HG03108 (cell line): ENCODE measurements around the gene MUC3A.
"Not testable (repeated sequence)": the region's sequence is repeated elsewhere in the genome, so short reads cannot be mapped to it uniquely, and the experiment has no call there.

ENCODE experiments used
- ATAC-seq: cut with Tn5 transposase; IDR thresholded peaks from one replicate; pipeline ENCODE4 v1.9.1; 2021; ENCODE audit warnings: moderate library complexity; ENCODE audit not compliant: unreplicated experiment

Gene MUC3A, protein sequence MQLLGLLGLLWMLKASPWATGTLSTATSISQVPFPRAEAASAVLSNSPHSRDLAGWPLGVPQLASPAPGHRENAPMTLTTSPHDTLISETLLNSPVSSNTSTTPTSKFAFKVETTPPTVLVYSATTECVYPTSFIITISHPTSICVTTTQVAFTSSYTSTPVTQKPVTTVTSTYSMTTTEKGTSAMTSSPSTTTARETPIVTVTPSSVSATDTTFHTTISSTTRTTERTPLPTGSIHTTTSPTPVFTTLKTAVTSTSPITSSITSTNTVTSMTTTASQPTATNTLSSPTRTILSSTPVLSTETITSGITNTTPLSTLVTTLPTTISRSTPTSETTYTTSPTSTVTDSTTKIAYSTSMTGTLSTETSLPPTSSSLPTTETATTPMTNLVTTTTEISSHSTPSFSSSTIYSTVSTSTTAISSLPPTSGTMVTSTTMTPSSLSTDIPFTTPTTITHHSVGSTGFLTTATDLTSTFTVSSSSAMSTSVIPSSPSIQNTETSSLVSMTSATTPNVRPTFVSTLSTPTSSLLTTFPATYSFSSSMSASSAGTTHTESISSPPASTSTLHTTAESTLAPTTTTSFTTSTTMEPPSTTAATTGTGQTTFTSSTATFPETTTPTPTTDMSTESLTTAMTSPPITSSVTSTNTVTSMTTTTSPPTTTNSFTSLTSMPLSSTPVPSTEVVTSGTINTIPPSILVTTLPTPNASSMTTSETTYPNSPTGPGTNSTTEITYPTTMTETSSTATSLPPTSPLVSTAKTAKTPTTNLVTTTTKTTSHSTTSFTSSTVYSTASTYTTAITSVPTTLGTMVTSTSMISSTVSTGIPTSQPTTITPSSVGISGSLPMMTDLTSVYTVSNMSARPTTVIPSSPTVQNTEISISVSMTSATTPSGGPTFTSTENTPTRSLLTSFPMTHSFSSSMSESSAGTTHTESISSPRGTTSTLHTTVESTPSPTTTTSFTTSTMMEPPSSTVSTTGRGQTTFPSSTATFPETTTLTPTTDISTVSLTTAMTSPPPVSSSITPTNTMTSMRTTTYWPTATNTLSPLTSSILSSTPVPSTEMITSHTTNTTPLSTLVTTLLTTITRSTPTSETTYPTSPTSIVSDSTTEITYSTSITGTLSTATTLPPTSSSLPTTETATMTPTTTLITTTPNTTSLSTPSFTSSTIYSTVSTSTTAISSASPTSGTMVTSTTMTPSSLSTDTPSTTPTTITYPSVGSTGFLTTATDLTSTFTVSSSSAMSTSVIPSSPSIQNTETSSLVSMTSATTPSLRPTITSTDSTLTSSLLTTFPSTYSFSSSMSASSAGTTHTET (N-terminal part only)

DNA sequence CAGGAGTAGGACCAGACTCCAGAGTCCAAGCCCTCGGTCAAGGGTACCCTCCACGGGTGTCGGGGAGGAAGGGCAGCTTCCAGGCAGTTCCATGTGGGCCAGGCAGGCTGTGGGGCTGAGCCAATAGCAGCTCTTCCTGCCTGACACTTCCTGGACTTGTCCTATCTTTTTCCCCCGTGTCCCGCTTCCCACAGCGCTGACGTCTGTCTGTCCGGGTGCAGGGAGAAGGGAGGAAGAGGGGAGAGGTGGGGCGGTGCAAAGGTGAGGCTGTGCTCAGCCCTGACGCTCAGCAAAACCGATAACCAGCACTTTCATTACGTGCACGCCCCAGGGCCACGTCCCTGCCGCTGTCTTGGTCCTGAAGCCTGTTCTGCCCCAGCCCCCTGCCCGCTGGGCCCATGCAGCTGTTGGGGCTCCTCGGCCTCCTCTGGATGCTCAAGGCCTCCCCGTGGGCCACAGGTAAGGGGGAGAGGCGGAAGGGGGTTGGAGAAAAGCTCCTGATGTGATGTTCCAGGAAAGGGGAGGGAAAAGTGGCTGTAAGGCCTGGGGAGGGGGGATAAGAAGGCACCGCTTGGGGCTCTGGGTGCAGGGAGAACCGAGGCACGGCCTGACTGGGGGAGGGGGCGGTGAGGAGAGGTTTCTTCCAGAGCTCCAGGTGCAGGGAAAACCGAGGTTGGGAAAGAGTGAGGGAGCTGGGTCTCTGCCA lies at the start of gene MUC3A:
Gene MUC3A, plus strand, starts transcription at position 308 of the 706 bp plus-strand sequence. Its CDS starts 91 bp downstream, at position 399.
- ATAC-seq: no peak

DNA sequence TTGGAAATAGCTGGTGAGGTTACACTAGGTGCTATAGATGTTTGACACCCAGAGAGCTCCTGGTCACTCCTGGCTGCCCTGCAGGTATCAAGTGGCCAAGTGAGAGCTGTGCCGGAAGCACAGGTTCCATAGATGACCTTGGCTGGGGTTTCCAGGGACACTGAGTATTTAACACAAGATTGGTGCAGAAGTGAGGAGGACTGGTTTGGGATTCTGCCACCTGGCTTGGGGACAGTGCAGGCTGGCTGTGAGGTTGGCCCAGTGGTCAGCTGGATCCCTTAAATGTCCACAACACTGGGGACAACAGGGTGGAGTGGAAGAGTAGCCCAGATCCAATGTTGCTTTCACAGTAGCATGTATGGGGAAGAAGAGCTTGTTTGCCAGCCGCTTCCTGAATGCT lies 48.4 kb upstream of the MUC3A start:
- no peak for ATAC-seq

DNA sequence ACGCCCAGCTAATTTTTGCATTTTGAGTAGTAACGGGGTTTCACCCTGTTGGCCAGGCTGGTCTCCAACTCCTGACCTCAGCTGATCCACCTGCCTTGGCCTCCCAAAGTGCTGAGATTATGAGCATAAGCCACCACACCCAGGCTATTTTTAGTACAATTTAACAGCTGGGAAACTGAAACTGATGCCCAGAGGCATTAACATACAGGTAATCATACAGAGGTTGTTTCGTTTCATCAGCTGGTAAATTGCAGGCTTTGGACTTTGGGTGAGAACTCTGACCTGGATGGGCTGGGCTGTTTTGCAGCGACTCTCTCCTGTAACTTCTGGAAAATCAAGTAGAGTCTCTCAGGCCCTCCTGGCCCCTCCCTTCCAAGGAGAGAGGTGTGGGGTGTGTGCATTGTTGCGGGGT lies 47.4 kb upstream of the MUC3A start:
- no peak for ATAC-seq

DNA sequence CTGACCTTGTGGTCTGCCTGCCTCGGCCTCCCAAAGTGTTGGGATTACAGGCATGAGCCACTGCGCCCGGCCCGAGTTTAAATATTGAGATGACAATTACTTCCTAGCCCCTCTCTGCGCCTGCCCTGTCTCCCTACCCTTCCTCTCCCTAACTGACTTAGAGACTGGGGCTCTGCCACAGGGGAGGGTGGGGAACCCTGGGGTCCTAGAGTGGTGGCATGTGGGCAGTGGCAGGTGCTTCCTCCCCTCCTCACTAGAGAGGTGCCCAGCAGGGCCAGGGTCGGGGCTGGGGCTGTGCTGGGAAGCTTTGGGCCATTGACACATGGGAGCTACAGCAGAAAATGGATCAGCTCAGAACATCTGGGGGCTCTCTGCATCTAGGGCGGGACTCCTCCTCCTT lies 46.7 kb upstream of the MUC3A start:
- ATAC-seq: no peak

DNA sequence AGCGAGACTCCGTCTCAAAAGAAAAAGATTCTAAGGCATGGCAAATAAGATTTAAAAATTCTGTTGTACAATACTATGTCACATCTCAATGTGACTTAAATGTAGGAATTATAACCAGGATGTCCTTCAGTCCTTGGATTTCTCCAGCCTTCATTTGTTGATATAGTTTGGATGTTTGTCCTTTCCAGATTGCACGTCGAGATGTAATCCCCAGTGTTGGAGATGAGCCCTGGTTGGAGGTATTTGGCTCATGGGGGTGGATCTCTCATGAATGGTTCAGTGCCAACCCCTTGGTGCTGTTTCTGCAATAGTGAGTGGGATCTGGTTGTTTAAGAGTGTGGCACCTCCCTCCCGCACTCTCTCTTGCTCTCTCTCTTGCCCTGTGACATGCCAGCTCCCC lies 40.8 kb upstream of the MUC3A start:
- no peak for ATAC-seq

DNA sequence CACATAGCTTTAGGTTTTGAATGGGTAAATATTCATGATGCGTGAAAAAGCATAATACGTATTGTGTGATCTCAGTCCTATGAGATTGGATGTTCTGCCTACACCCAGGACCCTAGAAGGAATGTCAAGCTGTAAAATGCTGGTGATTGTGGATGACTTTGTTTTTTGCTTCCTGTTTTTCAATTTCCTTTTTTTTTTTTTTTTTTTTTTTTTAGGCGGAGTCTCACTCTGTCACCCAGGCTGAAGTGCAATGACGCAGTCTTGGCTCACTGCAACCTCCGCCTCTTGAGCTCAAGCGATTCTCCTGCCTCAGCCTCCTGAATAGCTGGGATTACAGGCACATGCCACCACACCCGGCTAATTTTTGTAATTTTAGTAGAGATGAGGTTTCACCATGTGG lies 38.9 kb upstream of the MUC3A start:
- not testable (repeated sequence) for ATAC-seq

DNA sequence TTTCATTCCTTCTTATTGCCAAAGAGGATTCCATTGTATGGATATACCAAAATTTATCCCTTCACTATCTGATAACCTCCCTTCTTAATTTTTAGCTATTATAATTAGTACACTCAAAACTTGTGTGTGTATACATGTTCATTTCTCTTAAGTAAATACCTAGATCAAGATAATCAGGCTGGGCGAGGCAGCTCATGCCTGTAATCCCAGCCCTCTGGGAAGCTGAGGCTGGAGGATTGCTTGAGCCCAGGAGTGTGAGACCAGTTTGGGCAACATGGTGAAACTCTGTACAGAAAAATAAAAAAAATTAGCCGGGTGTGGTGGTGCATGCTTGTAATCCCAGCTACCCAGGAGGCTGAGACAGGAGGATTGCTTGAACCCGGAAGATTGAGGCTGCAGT lies 37.9 kb upstream of the MUC3A start:
- no peak for ATAC-seq

DNA sequence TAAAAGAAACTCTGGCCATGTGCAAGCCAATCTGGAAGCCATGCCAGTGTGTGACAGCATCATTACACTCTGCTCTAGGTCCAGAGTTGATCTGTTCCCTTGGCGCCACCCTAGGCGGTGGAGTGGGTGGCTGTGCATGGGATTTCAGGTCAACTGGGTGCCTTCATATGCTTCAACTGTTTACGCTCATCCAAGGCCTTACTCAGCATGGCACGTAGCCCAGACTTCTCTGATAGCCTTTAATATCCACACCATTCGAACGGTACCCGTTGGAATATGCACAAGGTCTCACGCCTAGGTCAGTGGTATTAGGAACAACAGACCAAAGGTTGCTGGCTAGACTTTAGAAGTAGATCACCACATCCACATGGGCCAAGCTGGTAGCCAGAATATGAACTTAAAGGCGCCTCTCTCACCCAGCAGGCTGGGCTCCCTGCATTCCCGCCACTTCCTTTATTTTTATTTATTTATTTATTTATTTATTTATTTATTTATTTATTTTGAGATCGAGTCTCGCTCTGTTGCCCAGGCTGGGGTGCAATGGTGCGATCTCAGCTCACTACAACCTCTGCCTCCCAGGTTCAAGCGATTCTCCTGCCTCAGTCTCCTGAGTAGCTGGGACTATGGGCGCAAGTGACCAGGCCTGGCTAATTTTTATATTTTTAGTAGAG lies 35.0 kb upstream of the MUC3A start:
- no peak for ATAC-seq

DNA sequence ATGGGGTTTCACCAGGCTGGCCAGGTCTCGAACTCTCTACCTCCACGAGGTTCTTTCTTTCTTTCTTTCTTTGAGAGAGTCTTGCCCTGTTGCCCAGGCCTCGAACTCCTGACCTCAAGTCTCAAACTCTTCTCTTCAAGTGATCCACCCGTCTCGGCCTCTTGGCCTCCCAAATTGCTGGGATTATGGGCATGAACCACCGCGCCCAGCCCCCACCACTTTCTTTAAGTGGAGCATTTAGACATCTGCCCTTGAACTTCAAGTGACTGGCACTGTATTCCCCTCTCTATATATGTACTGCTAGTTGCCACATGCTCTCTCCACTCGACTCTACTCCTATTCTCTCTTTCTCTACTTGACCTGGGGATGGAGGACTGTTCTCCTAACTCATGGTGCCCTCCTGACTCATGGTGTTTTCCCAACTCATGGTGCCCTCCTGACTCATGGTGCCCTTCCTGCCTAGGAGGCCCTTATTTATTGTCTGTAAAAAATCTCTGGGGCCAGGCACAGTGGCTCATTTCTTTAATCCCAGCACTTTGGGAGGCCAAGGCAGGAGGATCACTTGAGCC lies 34.4 kb upstream of the MUC3A start:
- no peak for ATAC-seq

DNA sequence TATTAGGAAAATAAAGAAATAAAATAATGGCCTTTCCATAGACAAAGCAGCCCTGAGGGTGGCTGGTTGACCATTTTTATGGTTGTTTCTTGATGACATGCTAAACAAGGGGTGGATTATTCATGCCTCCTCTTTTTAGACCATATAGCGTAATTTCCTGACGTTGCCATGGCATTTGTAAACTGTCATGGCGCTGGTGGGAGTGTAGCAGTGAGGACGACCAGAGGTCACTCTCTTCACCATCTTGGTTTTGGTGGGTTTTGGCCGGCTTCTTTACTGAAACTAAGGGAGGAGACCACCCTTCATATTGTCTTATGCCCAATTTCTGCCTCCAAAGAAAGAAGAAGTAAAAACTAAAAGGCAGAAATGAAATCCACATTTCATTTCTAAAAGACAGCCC lies 30.0 kb upstream of the MUC3A start:
- ATAC-seq: not testable (repeated sequence)

DNA sequence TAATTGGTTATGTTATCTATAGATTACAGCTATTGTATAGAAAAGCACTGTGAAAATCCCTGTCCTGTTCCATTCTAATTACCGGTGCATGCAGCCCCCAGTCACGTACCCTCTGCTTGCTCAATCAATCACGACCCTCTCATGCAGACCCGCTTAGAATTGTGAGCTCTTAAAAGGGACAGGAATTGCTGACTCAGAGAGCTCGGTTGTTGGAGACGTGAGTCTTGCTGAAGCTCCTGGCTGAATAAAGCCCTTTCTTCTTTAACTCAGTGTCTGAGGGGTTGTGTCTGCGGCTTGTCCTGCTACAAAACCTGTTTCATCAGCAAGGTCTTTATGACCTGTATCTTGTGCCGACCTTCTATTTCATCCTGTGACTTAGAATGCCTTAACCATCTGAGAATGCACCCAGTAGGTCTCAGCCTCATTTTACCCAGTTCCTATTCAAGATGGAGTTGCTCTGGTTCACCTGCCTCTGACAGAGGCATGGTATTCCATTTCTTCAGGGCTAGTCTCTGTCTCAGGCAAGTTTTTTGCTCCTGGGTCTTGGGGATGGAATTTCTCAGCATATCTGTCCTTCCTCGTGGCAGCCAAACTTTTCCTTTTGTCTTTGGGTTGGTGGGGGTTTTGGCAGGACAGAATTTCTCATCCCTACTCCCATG lies 29.4 kb upstream of the MUC3A start:
- ATAC-seq: not testable (repeated sequence)

DNA sequence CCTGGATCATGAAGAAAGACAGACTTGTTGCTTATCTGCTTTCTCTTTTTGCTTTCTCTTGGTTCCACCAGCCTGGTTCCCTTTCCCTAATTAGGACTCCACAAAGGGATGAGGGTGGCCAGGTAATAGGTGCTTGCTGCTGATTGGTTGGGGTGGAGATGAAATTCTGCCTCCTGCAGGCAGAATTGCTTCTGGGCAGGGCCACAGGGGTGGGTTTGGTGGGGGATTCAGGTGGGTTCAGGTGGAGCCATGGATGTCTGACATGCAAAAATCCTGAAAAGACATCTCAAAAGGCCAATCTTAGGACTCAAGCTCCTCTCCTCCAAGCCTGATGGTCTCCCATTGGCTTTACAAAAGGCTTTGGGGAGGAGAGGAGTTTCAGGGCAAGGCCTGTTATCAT lies 28.3 kb upstream of the MUC3A start:
- no peak for ATAC-seq

DNA sequence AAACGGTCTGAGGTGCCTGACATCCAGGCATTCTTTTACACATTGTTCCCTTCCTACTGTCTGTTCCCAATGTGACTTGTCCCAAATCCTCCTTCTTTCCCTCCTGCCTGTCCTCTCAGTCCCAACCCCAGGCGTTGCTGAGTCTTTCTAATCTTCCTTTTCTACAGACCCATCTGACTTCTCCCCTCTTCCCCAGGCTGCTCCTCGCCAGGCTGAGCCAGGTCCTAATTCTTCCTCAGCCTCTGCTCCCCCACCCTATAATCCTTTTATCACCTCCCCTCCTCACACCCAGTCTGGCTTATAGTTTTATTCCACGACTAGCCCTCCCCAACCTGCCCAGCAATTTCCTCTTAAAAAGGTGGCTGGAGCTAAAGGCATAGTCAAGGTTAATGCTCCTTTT lies 25.7 kb upstream of the MUC3A start:
- not testable (repeated sequence) for ATAC-seq

DNA sequence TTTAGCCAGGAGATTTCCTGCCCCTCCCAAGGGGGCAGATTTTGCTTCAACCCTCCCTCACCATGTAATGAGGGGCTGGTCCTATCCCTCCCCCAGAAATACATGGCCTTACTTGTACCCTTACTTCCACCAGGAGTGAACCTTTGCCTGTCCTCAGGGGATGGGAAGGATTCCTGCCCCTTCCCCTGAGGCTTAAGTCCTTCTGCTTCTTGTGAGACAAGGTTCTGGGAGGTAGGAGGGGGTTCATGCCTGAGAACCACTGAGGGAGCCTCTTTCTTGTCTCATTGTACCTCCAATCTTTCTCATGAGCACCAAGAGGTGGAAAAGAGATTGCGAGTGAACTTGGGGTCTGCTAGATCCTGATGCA lies 19.5 kb upstream of the MUC3A start:
- ATAC-seq: no peak

DNA sequence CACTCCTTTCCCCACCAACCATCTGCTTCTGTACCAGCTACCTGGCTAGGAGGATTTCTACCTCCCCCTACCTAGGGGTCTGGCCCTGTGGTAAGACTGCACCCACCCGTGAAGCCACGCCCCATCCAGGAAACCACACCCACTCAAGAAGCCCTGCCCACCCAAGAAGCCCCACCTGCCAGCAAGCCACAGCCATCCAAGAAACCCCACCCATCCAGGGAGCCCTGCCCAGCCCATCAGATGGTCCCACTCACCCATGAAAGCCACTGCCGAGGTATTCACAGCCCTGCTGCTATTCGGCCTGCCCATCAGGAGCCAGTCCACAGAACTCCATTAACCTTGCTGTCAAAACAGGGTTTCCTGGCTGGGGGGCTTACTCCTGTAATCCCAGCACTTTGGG lies 15.6 kb upstream of the MUC3A start:
- no peak for ATAC-seq

DNA sequence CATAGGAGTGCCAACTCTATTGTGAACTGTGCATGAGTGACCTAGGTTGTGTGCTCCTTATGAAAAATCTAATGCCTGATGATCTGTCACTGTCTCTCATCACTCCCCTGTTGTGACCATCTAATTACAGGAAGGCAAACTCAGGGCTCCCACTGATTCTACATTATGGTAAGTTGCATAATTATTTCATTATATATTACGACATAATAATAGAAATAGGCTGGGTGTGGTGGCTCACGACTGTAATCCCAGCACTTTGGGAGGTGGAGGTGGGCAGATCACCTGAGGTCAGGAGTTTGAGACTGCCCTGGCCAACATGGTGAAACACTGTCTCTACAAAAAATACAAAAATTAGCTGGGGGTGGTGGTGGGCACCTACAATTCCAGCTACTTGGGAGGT lies 14.0 kb upstream of the MUC3A start:
- ATAC-seq: not testable (repeated sequence)

DNA sequence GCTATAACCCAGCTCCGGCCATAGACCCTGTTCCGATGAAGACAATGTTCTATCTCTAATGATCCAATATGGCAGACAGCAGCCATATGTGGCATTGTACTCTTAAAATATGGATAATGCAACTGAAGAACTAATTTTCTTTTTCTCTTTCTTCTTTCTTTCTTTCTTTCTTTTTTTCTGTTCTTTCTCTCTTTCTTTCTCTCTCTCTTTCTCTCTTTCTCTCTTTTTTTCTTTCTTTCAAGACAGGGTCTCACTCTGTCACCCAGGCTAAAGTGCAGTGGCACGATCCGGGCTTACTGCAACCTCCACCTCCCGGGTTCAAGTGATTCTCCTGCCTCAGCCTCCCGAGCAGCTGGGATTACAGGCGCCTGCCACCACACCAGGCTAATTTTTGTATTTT lies 13.2 kb upstream of the MUC3A start:
- ATAC-seq: not testable (repeated sequence)

DNA sequence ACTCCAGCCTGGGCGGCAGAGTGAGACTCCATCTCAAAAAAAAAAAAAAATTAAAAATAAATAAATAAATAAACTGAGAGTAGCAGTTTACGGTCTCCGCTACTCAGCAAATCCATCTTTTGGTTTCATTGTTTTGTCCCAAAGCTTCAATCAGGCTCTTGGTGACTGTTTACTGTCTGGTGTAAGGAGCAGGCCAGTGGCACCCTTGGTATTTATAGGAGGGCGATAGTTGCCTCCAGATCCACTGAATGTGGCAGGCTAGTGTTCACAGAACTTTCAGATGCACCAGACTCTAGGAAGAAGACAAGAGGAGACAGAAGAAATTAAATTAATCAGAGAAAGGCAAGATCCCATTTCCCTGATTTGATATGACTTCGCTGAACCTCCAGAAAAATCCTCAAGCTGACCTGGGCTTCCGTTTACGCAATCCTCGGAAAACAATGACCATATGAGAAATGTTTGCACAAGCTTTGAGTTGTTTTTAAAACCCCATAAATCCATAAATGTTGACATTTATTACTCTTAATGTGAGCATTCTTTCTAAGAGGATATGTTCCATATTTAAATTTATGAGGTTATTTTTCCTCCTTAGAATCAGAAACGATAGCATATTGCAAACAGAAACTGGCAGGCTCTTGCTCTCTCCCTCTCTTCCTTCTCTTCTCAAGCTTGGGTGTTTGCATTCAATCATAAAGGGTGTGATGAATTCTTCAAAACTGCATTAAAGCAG lies 7.1 kb upstream of the MUC3A start:
- ATAC-seq: no peak

DNA sequence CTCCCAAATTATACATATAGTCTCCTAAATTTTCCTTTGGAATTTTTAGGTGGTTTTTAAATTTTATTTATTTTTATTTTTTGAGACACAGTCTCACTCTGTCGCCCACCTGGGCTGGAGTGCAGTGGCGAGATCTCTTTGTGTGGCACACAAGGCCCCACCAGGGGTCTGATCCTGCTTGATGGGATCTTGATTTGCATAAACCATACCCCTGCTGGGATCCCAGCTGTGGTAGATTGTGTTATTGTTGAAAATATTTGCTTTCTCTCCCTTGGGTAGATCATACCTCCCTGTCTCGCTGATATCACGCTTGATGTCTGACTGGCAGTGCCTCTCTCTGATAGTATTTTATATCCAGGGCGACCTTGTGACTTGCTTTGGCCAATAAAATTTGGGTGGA lies 5.6 kb upstream of the MUC3A start:
- ATAC-seq: no peak
